Activated CD4-positive, alpha-beta T cell treated with anti-CD3 and anti-CD28 coated beads, Interleukin-10, Interleukin-2, amounts not matched to agents 100 ng/mL and 50 ng/mL, durations not matched to agents 16 hours and 8 hours (primary cell): ENCODE measurements around the gene INPP5F.
"Not testable (repeated sequence)": the region's sequence is repeated elsewhere in the genome, so short reads cannot be mapped to it uniquely, and the experiment has no call there.

ENCODE experiments used
- DNase-seq: peaks from one replicate; pipeline ENCODE4 v3.0.0-alpha.2; 2020

Gene INPP5F

DNA sequence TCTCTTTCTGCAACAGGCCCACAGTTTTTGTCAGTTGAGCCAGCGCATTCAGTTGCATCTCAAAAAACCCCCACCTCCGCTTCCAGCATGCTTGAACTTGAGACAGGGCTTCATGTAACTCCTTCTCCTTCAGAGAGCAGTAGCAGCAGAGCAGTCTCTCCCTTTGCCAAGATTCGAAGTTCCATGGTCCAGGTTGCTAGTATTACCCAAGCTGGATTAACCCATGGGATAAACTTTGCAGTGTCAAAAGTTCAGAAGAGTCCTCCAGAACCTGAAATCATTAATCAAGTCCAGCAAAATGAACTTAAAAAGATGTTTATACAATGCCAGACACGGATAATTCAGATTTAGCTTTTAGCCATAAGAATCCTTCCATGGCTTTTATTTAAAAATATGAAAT is 101.6 kb downstream of the INPP5F start:
- no peak for DNase-seq

- DNase-seq = no peak
Measured at GRCh38 chr10:119829429-119829828, 103.6 kb downstream of the INPP5F start.

DNA sequence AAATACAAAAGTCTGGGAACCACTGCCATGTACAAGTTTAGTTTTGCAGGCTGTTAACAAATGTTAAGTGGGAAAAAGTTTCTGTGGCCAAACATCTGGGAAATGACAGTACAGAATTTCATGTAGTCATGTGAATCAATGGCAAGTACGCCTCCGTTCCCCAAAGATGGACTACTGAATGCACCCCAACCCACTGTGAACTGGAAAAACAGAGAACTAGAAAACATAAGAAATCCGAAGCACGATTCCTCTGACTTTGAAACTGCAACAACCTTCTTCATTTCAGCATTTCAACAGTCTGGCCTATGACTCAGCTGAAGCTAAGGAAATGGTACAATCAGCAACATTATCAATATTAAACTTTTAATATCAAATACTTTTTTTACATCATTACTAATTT is 105.0 kb downstream of the INPP5F start:
- DNase-seq = no peak

GRCh38 chr10:119831656-119832055 is 105.8 kb downstream of the INPP5F start:
- DNase-seq = no peak

DNA sequence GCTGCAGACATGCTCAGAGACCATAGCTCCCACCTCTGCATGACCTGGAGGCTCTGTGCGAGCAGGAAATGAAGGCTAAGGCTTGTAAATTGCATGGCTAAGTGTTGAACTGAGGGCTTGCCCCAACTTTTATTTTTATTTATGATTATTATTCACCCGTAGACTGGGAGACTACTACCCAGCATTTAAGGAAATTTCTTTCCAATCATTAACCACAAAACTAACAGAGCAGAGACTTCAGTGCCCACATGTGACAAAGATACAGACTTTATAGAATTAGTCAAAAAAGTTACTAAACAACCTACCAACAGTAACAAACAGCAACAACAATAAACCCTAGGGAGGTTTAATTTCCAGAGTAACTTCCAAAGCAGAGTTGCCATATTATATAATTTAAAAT is 107.1 kb downstream of the INPP5F start:
- DNase-seq = no peak

- peak; percentile 81 for DNase-seq
Measured at GRCh38 chr10:119834188-119834587, 108.3 kb downstream of the INPP5F start.

DNA sequence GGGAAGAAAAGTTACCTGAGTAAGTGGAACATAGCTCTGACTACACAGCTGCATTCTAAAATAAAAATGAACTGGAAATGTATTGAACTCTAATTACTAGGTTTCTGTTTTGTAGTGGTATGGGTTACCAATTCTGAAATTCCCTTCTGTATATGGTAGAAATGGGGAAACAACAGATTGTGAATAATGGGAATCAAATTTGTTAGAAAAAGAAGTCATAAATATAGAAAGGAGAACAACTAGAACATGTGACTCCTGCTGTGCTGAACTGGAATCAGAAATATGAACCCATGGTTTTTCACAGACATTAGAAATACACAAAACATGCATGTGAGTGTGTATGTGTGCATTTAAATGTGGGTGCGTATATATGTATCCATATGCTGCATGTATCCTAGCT is 119.8 kb downstream of the INPP5F start:
- no peak for DNase-seq

GRCh38 chr10:119849031-119849789 is 123.4 kb downstream of the INPP5F start:
- no peak for DNase-seq

DNA sequence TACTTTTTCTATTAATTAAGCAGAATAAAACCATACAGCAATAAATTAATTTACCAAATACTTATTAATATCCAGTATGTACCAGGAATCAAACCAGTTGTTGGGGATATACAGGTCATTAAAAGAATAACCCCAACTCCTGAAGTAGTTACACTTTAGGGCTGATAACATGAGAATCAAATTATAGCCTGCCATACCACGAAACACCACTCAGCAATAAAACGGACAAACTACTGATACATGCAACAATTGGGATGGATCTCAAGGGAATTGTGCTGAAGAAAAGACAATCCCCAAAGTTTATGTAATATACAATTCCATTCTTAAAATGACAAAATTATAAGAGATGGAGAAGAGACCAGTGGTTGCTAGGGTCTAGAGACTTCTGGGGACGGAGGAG is 124.1 kb downstream of the INPP5F start:
- DNase-seq = no peak

DNA sequence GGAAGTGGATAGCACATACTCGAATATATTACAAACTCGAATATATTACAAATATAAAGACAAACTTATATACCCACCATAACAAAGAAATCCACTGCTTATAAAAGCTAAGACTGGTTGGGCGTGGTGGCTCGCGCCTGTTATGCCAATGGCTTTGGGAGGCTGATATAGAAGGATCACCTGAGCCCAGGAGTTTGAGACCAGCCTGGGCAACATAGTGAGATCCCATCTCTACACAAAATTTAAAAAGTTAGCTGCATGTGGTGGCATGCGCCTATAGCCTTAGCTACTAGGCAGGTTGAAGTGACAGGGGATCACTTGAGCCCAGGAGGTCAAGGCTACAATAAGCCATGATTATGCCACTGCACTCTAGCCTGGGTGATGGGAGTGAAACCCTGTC is 126.4 kb downstream of the INPP5F start:
- DNase-seq = no peak

DNA sequence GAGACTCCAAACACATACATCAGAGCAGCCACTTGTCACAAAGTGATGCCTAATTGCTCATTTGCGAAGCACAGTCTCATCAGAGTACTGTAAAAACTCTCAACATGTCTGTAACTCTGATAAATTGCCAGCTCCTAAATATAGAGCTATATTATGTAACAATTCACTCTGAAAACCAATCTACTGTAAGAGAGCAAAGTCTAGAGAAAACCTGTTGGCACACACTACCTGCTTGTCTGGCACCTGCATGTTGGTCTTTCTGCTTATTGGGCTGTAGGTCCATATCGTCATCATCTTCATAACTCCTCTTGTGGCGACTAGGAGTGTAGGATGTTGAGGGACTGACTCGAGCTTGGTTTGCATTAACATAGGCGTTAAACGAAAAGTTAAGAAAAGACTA is 127.0 kb downstream of the INPP5F start:
- DNase-seq = no peak

DNA sequence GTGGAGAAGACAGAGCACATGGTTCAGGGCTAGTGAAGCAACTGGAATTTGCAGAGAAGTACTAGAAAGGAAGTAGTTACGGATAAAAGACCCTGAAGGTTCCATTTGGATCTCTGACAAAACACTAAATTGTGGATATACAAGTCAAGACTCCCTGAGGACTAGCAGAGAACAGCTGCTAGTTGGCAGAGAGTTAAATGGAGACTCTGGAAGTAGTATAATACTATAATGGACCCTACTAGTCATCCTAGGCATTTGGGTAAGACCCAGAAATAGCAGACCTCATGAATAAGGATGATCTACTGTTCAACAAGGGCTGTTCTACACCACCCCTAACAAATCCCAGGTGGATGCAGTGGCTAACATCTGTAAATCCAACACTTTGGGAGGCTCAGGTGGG is 127.7 kb downstream of the INPP5F start:
- no peak for DNase-seq

- no peak for DNase-seq
Measured at GRCh38 chr10:119858063-119858462, 132.2 kb downstream of the INPP5F start.

- peak; percentile 47 for DNase-seq
Measured at GRCh38 chr10:119859420-119860258, 133.8 kb downstream of the INPP5F start.

- DNase-seq = no peak
Measured at GRCh38 chr10:119860866-119861607, 135.2 kb downstream of the INPP5F start.

DNA sequence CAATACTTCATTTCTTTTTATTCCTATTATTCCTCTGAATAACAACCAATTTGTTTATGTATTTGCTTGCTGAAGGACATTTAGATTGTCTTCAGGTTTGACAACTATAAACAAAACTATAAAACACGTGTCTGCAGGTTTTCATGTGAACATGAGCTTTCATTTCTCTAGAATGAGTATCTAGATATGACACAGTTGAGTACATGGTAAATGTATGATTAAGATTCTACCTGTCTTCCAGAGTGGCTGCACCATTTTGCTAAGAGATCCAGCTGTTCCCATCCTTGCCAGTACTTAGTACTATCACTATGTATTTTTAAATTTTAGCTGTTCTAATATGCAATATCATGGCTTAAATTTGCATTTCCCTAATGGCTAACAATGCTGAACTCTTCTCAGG is 136.7 kb downstream of the INPP5F start:
- no peak for DNase-seq

GRCh38 chr10:119863951-119864565 is 138.2 kb downstream of the INPP5F start:
- DNase-seq = no peak

DNA sequence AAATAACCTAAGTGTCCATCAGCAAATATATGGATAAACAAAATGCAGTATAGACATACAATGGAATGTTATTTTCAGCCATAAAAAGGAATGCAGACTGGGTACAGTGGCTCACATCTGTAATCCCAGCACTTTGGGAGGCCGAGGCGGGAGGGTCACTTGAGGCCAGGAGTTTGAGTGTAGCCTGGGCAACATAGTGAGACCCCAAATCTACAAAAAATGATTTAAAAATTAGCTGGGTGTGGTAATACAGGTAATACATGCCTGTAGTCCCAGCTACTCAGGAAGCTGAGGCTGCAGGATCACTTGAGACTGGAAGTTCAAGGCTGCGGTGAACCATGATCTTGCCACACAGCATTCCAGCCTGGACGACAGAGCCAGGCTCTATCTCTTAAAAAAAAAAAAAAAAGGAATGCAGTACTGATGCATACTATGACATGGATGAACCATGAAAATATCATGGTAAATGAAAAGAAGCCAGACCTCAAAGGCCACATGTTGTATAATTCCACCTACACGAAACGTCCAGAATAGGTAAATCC is 139.9 kb downstream of the INPP5F start:
- no peak for DNase-seq

GRCh38 chr10:119867317-119867716 is 141.5 kb downstream of the INPP5F start:
- DNase-seq = no peak

- not testable (repeated sequence) for DNase-seq
Measured at GRCh38 chr10:119869398-119869797, 143.5 kb downstream of the INPP5F start.

GRCh38 chr10:119871881-119872609 is 146.2 kb downstream of the INPP5F start:
- DNase-seq = peak; percentile 69

DNA sequence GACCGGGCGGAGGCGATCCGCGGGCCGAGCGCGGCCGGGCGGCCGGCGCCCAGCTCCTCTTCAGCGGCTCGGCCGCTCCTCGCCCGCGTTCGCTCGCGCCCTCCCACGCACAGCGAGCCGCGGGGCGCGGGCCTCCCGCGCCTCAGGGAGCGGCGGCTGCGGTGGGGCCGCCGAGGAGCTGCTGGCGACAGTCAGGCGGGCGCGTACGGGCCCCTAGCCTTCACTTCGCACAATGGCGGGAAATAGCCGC is 146.7 kb downstream of the INPP5F start, which contains the start of gene MCMBP:
Gene MCMBP, minus strand, starts transcription at position 234 of the 250 bp plus-strand sequence. CDS start 259 bp downstream, outside the sequence.
- DNase-seq = no peak
